ENCODE data around the gene MCL1.

The MCL1 gene

DNA sequence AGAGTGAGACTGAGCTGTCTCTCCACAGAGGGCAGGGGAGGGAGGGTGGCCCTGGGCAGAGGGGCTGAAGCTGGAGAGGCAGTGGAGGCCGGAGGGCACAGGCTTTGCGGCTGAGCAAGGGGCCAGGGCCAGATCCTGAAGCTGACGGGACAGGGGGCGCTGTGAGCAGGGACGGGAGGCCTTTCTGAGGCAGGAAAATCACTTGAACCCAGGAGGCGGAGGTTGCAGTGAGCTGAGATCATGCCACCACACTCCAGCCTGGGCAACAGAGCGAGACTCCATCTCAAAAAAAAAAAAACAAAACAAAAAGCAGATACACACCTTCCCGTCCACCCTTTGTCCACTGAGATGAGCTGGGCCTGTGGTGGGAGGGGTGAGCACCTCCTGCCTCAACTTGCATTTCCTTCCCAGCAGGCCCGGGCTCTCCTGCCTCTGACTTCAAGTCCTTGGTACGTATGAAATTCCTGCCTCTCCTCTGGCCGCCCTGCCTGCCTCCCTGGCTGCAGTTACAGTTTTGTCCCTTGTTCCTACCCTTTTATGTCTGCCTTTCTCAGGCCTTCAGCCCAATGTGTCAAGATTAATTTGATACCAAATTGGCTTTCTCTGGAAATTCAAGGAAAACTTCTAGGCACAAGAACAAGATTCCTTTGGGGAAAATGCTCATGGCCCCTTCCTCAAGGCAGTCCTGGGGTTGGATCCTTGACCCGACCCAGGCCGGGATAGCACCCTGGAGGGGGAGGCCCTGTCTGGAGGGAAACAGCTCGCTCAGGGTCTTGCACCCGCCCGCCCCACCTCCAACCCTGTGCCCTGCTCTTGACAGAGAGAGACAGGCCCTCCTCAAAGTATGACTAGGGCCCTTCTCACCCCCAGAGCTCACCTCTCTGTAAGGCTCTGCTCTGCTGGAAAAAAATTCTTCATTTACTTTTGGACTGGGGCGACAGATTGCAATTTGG is 41.4 kb downstream of the MCL1 start:
- DNase-seq (ENCODE audit: low spot score): no peak

DNA sequence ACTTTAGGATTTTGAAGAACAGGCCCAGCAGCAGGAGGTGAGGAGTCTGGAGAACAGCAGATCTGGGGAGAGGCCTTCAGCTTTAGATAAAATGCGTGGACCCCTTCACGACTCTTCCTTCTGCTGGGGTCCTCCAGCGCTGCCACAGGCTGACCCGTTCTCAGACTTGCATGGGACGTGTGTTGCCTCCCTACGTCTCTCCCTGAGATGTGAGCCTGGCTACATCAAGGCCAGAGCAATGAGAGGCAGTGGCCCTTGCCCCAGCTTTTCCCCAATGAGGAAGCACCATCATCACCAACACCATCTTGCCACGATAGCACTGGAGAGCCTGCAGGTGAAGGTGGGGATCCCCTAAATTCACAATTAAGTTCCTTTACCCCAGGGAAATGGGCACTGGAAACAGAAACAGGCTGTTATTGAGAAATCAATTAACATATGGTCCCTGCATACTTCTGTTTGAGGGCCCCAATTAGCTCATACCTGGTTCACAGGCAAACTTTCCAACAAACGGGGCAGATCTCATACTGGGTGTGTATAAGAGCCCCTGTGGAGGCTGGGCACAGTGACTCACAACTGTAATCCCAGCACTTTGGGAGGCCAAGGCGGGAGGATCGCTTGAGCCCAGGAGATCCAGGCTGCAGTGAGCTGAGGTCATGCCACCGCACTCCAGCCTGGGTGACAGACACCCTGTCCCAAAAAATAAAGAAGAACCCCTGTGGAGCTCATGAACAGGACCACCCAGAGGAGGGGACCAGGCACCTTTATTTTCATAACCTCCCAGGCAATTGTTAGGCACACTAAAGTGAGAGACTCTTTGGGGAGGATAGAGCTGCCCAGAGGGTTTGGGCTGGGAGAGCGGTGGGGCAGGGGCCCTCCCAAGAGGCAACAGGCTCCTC is 42.3 kb downstream of the MCL1 start:
- no peak for DNase-seq (ENCODE audit: low spot score)

- no peak for DNase-seq (ENCODE audit: low spot score)
Observed at GRCh38 chr1:150535511-150536287, 43.7 kb downstream of the MCL1 start.

- DNase-seq (ENCODE audit: low spot score): no peak
Observed at GRCh38 chr1:150534002-150534401, 45.4 kb downstream of the MCL1 start.

DNA sequence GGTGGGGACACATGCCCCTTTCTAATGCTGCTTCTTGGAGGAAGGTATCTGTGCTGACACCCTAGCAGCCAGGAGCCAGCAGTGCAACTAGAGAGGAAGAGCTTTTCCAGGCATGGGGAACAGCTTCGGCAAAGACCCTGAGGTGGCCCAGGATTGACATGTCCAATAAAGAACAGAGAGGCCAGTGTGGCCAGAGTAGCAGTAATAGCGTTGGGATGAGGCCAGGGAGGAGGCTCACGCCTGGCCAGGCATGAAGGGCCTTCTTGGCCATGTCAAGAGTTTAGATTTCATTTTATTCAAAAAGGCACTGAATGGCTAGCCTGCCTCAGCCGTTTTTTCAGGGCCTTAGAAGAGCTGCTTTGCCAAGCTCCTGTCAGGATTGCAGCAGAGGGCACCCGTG is 46.5 kb downstream of the MCL1 start:
- no peak for DNase-seq (ENCODE audit: low spot score)

DNA sequence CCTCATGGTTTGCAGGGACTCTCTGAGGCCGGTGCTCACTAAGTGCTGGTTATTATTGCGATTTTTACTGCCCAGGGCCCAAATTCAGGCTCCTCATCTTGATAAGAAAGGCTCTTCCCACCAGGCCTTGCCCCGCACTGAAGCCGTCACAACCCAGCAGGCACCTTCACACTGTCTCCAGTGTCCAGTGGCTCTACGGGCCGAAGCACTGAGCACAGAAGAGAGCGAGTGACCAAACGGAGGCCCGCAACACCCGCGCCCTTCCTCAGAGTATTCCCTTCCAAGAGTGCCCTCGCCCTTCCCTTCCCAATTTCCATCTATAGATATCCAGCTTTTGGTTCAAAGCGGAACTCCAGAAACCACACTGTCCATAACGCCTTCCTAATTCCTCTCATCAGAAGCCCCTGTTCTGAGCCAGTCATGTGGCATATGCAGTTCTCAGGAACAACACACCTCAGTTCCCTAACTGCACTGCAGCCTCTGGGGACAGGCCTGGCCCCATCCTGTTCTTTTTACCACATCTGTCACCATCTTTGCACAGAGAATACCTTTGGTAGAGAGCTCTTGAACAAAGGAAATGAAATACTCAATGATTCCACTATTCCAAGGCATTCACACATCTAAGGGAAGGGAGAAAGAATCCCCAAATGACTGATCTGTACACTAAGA is 48.8 kb downstream of the MCL1 start:
- no peak for DNase-seq (ENCODE audit: low spot score)

GRCh38 chr1:150529017-150529416 is 50.4 kb downstream of the MCL1 start:
- no peak for DNase-seq (ENCODE audit: low spot score)

DNA sequence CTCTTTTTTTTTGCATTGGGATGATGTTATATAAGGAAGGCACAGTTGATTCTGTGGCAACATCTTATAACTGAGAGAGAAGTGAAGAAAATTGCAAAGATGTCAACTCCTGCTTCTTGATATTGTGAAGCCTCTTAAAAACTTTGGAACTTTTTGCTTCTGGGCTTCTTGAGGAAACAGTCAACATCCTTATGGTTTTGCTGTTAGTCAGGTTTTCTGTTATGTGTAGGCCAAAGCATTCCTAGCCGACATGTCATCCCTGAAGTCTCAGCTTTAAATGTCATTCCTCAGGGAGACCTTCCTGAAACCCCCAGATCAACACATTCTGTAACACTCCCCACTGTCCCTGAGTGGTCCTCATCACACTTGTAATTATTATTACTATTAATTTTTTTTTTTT is 51.2 kb downstream of the MCL1 start:
- DNase-seq (ENCODE audit: low spot score): no peak

DNA sequence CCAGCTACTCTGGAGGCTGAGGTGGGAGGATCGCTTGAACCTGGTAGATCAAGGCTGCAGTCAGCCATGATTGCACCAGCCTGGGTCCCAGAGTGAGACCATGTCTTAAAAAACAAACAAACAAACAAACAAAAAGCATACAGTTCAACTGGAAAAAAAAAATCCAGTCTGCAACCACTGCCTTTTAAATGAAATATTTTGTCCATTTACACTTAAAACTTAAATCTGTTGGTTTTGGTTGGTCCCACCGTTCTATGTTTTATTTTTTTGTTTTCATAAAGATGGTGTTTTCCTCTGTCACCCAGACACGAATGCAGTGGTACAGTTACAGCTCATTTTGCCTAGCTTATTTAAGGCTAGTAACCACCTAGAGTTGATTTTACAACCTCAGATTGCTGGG is 54.1 kb downstream of the MCL1 start:
- no peak for DNase-seq (ENCODE audit: low spot score)

Data from Ammon's horn (tissue), 1 donor.